Ecto neural progenitor cell (in vitro differentiated cells): Measurements from ENCODE around the gene PRRC2A.

Experiments used
- DNase-seq: peaks from one replicate; pipeline ENCODE4 v3.0.0-alpha.2; 2018; ENCODE audit warnings: low spot score

Gene PRRC2A

DNA sequence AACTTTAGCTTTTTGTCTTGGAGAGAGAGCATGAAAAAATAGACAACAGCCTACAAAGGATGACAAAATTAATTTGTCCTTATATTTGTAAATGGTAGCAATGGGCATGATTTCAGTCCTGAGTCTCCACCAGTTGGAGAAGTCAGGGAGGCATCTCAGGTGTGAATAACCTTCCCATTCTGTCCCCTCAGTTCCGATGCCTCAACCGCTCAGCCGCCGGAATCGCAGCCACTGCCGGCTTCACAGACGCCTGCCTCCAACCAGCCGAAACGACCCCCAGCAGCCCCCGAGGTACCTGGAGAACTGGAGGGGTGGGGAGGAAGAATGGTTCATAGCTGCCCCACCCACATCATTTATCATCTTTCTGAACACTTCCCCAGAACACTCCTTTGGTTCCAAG is 3.6 kb downstream of the PRRC2A start:
- DNase-seq = no peak

DNA sequence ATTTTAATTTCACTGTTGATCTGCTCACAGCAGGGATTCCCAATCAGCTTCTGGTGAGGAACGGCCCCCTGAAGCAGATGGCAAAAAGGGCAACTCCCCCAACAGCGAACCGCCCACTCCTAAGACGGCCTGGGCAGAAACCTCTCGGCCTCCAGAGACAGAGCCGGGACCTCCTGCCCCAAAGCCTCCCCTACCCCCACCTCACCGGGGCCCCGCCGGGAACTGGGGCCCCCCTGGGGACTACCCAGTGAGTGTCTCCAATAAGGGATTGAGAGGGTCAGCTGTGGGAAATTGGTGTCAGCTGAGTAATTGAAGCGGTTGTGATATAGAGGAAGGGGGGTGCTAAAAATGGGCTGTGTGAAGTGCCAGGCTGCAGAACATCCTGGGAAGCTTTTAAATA is 6.4 kb downstream of the PRRC2A start:
- DNase-seq = no peak

DNA sequence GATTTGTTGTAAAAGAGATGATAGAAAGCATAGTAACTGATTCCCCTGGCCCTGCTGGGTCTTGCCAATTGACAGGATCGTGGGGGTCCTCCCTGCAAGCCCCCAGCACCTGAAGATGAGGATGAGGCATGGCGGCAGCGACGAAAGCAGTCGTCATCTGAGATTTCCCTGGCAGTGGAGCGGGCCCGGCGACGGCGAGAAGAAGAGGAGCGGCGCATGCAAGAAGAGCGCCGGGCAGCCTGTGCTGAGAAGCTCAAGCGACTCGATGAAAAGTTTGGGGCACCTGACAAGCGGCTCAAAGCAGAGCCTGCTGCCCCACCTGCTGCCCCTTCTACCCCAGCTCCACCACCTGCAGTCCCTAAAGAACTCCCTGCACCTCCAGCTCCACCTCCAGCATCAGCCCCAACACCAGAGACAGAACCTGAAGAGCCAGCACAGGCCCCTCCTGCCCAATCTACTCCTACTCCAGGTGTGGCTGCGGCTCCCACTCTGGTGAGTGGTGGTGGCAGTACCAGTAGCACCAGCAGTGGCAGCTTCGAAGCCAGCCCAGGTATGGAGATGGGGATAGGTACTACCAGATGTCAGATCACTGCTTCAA is 7.3 kb downstream of the PRRC2A start:
- no peak for DNase-seq

DNA sequence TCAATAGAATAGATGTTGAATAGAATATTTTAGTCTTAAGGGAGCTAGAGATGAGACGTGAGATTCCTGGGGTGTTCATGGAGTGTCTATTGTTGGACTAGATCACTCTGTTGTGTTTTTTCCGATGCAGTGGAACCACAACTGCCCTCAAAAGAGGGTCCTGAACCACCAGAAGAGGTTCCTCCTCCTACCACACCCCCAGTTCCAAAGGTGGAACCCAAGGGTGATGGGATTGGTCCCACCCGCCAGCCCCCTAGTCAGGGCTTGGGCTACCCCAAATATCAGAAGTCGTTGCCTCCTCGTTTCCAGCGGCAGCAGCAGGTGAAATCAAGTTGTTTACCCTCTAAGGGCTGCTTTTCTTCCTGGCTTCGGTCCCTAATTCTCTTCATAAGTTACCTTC is 8.5 kb downstream of the PRRC2A start:
- no peak for DNase-seq

DNA sequence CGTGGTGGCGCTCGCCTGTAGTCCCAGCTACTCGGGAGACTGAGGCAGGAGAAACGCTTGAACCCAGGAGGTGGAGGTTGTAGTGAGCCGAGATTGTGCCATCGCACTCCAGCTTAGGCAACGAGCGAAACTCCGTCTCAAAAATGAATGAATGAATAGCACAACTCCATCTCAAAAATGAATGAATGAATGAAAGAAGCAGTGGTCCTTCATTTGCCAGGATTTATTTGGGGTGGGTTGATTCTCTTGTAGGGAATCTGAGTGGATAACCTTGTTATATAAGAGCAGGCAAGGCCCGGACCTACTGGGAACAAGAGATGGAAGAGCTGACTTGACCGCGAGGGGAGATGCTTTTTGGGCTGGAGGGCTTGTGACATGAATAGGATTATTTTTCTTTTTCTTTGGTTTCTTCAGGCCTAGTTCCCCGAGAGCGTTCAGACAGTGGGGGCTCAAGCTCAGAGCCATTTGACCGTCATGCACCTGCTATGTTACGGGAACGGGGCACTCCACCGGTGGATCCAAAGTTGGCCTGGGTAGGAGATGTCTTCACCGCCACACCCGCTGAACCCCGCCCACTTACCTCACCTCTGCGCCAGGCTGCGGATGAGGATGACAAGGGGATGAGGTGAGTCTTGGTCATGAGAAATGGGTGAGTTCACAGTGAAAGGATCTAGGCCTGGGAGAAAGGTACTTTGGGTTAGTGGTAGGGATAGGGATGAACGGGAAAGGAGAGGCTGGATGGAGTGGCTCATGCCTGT is 9.8 kb downstream of the PRRC2A start:
- DNase-seq = no peak

DNA sequence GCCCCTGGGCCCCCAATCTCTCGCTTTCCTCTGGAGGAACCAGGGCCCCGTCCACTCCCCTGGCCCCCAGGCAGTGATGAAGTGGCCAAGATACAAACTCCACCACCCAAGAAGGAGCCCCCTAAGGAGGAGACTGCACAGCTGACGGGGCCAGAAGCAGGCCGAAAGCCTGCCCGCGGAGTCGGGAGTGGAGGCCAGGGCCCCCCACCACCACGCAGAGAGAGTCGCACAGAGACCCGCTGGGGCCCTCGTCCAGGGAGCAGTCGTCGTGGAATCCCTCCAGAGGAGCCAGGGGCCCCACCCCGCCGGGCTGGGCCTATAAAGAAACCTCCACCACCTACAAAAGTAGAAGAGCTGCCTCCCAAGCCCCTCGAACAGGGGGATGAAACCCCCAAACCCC is 10.7 kb downstream of the PRRC2A start:
- DNase-seq = no peak

DNA sequence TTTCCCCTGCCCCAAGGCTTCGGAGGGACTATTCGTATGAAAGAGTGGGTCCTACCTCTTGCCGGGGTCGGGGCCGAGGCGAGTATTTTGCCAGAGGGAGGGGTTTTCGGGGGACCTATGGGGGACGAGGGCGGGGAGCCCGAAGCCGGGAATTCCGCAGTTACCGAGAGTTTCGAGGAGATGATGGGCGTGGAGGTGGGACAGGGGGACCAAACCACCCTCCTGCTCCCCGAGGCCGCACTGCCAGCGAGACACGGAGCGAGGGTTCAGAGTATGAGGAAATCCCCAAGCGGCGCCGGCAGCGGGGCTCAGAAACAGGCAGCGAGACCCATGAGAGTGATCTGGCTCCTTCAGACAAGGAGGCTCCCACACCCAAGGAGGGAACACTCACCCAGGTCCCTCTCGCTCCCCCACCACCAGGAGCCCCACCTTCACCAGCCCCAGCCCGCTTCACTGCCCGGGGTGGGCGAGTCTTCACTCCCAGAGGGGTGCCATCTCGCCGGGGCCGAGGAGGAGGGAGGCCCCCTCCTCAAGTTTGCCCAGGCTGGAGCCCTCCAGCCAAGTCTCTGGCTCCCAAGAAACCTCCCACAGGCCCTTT is 11.3 kb downstream of the PRRC2A start:
- DNase-seq = no peak

DNA sequence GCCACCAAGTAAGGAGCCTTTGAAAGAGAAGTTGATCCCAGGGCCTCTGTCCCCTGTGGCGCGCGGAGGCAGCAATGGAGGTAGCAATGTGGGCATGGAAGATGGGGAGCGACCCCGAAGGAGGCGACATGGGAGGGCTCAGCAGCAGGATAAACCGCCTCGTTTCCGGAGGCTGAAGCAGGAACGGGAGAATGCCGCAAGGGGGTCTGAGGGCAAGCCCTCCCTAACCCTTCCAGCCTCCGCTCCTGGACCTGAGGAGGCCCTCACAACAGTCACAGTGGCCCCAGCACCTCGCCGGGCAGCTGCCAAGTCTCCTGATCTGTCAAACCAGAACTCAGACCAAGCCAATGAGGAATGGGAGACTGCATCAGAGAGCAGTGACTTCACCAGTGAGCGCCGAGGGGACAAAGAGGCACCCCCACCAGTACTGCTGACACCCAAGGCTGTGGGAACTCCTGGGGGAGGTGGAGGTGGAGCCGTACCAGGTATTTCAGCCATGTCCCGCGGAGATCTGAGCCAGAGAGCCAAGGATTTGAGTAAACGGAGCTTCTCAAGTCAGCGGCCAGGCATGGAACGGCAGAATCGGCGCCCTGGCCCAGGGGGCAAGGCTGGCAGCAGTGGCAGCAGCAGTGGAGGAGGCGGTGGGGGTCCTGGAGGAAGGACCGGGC is 11.9 kb downstream of the PRRC2A start:
- no peak for DNase-seq

DNA sequence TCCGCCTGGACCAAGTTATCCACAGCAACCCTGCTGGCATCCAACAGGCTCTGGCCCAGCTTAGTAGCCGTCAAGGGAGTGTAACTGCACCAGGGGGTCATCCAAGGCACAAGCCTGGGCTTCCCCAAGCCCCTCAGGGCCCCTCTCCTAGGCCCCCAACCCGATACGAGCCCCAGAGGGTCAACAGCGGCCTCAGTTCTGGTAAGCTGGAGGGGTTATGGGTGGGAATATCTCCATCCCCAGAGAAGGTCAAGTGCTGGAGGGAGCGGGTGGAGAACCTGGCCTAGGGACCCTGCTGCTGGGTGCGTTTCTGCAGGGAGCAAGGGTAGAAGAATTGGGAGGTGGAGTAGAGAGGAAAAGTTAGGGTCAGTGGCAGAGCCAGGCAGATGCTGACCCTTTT is 12.9 kb downstream of the PRRC2A start:
- no peak for DNase-seq

DNA sequence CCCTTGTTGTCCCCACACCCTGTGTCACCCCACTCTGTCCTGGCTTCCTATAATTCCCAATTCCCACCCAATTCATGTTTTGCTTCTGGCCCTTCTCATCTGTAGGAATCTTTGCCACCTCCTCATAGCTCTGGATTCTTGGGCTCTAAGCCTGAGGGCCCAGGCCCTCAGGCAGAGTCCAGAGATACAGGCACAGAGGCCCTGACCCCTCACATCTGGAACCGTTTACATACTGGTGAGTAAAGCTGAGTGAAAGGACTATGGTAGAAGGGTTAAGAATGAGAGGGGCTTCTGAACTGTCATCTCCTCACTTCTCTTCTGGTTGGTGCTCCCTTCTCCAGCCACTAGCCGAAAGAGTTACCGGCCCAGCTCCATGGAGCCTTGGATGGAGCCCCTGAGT is 13.6 kb downstream of the PRRC2A start:
- DNase-seq = no peak

DNA sequence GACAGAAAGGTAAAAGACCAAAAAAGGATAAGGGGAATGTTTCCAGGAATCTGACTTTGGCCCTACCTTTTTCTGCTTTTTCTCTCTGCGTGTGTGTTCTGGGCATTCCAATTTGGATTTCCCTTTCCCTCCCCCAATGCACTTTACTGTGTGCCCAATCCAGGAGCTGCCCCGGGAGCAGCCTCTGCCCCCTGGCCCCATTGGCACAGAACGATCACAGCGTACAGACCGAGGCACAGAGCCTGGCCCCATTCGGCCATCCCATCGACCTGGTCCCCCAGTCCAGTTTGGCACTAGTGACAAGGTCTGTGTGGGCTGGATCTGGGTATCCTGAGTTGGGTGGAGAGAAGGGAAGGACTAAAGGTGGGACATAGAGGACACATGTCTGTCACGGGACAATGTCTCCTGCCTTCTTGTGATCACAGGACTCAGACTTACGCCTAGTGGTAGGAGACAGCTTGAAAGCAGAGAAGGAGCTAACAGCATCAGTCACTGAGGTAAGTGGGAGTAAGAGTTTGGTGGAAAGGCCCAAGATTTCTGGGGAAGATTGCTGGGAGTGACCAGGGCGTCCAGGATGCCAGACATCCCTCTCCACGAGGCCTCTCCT is 14.6 kb downstream of the PRRC2A start:
- no peak for DNase-seq

DNA sequence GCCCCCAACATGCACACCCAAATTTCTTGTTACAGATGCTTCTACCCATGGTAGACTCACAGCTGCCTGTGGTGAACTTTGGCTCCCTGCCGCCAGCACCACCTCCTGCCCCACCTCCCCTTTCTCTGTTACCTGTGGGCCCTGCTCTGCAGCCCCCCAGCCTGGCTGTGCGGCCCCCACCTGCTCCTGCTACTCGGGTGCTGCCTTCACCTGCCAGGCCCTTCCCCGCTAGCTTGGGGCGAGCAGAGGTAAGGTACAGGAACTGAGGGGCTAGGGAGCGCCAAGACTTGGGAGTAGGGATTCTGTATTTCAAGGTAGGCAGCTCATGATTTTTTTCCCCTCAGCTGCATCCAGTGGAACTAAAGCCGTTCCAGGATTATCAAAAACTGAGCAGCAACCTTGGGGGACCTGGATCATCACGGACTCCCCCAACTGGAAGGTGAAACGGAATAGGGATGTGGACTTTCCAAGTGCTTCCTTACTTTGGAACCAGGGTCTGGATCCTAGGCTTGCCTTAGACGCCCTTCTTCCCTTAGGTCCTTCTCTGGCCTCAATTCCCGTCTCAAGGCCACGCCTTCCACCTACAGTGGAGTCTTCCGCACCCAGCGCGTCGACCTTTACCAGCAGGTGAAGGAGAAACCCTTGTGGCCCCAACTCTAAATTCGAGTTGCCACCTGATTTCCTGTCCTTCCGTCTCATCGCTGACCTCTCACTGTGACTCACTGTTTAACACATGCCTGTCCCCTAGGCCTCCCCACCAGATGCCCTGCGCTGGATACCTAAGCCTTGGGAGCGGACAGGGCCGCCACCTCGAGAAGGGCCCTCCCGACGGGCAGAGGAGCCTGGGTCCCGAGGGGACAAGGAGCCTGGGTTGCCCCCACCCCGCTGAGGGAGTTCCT is 16.4 kb downstream of the PRRC2A start:
- no peak for DNase-seq

DNA sequence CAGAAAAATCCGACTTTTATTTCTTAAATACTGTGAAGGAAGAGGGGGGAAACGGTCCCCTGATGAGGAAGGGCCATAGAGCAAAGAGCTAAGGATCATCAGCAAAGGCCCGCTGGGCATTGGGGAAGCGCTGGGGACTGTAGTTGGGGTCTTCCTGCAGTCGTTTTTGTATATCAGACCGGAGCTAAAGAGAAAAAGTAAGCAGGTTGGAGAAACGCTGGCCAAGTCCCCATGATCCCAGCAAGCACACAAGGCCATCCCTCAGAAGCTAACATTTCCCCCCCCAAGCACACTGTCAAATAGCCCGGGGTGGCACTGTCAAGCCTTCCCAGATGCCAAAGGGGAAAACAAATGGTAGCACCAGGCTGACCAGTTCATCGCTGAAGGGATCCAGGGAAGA is 18.5 kb downstream of the PRRC2A start:
- DNase-seq = no peak

DNA sequence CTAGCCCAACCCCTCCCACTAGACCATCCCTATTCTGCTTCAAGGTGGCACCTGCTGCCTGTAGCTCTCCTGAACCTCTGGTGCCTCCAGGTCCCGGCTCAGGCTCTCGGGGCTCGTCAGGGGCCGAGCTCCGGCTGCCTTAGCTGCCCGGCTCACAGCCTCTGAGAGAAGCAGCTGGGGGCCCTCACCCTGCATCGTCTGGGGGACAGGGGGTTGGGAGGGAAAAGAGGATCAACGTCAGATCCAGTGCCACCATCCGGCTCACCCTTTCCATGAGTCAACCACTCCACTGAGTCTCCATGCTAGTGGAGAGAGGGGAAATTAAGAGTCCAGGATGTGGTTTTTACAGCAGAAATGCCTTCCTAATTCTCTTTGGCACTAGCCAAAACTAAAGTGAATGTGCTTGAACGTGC is 18.9 kb downstream of the PRRC2A start:
- DNase-seq = no peak

DNA sequence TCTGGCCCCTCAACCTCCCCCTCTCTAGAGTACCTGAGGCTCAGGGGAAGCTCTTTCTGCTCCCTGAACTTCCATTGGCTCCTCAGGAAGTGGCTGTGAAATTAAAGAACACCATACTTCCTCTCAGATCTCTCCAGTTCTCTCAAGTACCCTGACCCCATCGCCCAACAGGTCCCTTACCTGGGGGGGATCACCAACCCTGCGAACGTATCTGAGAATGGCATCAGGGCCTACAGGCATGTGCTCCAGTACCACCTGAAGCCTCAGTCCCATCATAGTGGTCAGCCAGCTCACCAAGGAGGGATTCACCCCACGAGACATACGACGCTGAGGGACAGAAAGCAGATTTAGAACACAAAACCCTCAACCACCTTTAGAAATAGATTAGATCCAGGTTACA is 20.1 kb downstream of the PRRC2A start:
- DNase-seq = no peak

DNA sequence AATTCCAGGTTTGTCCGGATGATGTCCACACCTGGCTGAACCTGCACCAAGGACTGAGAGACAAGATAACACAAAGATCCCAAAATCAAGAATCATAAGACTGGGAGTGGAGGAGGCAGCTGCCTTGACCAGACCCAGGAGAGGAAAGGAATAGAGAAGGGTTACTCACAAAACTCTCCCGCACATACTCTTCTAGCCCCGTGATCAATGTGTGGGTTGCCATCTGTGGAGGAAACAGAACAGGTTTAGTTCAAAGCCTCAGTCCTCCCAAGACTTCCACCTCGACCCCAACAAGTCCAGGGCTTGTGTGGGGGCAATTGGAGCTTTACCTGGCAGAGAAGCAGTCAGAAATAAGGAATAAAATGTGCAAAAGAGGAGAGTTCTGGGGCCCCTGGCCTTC is 20.9 kb downstream of the PRRC2A start:
- DNase-seq = no peak

DNA sequence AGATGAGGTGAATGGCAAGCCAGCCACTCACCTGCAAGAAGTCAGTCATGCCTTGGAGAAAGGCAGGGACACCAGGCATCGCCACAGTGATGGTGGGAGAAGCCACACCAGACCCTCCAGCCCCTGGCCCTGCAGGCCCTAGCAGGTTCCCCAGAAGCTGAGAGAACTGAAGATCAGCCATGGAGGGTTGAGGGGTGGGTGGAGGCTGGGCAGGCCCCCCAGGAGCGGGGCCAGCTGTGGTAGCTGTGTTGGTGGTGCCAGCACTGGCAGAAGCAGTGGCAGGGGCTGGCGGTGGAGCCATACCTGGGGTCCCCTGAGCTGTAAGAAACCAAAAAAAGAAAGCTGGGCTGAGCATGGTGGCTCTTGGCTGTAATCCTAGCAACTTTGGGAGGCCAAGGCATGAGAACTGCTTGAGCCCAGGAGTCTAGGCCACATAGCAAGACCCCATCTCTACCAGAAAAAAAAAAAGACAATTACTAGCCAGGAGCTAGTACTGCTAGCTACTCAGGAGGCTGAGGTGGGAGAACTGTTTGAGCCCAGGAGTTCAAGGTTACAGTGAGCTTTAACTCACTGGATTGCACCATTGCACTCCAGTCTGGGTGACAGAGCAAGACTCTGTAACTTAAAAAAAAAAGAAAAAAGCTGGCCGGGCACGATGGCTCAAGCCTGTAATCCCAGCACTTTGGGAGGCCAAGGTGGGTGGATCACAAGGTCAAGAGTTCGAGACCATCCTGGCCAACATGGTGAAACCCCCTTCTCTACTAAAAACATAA is 22.5 kb downstream of the PRRC2A start:
- no peak for DNase-seq

DNA sequence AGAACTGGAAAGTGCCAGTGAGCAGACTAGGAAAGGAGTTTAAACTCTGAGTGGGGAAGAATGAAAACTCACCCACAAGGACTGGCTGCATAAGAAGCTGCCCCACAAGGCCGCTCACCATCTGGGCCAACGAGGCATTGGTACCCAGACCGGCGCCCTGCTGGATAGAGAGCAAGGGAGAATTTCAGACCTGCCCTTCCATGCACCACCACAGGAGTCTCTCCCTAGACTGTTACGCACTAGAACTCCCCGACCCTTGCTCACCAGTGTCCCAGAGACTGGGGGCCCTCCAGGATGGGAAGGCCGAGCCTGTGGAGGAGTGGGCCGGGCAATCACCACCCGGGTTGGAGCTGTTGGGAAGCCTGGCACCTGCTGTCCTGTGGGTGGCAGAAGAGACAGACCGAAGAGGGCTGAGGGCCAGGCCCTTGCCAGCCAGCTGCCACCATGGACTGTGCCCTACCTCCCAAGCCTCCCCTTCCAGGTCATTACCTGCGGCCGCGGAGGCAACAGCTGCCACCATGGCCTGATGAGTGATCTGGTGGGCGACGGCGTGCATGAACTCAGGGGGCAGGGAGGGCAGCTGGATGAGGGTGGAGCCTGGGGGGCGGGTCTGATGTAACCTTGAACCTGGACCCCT is 23.4 kb downstream of the PRRC2A start:
- DNase-seq = no peak

DNA sequence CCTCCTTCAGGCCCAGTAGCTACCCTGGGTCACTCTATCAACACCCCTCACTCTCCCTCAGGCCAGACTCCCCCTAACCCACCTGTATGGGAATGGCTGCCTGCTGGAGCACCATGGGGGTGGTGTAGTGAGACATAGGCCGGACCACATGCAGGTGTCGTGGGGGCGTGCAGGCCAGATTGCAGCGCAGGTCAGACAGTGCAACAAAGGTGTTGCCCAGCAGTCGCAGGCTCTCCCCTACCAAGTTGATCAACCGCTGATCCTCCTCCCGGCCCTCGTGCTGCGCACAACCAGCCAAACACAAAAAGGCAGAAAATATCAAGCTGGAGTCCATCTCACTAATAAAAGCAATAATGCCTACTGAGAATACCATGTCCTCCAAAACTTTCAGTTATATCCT is 24.8 kb downstream of the PRRC2A start:
- DNase-seq = no peak

DNA sequence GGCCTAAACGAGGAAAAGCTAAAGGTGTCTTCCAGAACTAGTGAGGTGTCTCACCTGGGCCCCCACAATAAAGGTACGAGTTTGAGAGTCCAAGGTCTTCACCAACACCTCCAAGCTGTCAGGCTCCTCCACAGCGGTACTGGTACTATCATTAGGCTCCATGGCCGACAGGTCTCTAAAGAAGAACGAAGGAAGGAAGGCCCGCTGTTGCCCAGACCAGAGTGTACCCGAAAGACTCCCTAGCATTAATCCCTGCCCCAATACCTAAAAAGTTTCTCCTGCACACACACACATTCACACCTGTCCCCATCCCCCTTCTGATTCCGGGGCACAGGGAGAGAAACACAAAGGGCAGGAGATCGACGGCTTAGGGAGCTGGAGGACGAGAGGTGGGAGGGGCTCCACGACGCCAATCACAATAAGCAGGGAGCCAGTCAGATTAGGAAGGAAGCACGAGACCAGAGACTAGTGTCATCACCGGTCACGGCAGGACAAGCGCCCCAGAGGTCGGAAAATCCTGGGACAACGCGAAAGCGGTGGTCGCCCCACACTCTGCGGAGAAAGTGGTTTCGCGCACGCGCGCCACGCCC is 31.2 kb downstream of the PRRC2A start:
- DNase-seq = no peak
